Left lung (tissue), 10 donors: Measurements from ENCODE around the gene NFE2L3. TPM values are rescaled to one million over a fixed set of nuclear protein-coding genes. Genes with fewer than 3 reads are reported as not detected.

ENCODE experiments used
- ATAC-seq: fragments of 200-7000 bp; cut with Tn5 transposase; one replicate; pipeline ENCODE4 v1.9.1; 2020; ENCODE audit warnings: moderate library complexity
- DNase-seq, 4 donors: peaks; one replicate each; pipeline ENCODE4 v3.0.0-alpha.2; 2013 to 2020
- H3K27ac ChIP-seq, 2 donors: fragments of 200-600 bp; sonication (generic) in 1 of 2; one replicate each; pipeline versions ENCODE4 v1.5.0 to v1.8.0; 2020 to 2021
- H3K27me3 ChIP-seq, 2 donors: fragments of 200-600 bp; sonication (generic) in 1 of 2; one replicate each; pipeline versions ENCODE4 v1.5.0 to v1.8.0; 2020 to 2021
- H3K36me3 ChIP-seq, 2 donors: fragments of 200-600 bp; sonication (generic) in 1 of 2; one replicate each; pipeline versions ENCODE4 v1.5.0 to v1.8.0; 2020 to 2021
- H3K4me1 ChIP-seq, 2 donors: fragments of 200-600 bp; one replicate each; pipeline ENCODE4 v1.8.0; 2021
- H3K4me3 ChIP-seq, 2 donors: fragments of 200-600 bp; sonication (generic) in 1 of 2; one replicate each; pipeline versions ENCODE4 v1.5.0 to v1.8.0; 2020 to 2021; ENCODE audit warnings: mild to moderate bottlenecking in 1 of 2
- H3K9me3 ChIP-seq, 2 donors: fragments of 200-600 bp; sonication (generic) in 1 of 2; one replicate each; pipeline versions ENCODE4 v1.5.0 to v1.8.0; 2020 to 2021
- intact Hi-C, 2 donors: fragments of 100-400 bp; cut with DNase I; formaldehyde crosslinking; loops; one replicate each; pipeline versions ENCODE4 v1.11.2 to v1.14.2; 2022
- polyA plus RNA-seq, 6 donors: library from polyadenylated mRNA; unstranded; fragments of 120-200 nt; gene quantifications; one replicate each; pipeline ENCODE4 v1.2.1, GENCODE V29; 2013; ENCODE audit not compliant: insufficient read length in 6 of 6
- total RNA-seq, 2 donors: library from RNA; stranded (reverse); fragmentation: NEBNext Ultra II Directional; extraction: Animal tissue kit (Norgen Biotek cat#: 25700); gene quantifications; one replicate each; pipeline ENCODE4 v1.2.1, GENCODE V29; 2021
- TF ChIP-seq, protein P1 (sequence below), 2 donors: fragments of 200-600 bp; sonication (generic) in 1 of 2; IDR thresholded peaks; one replicate each; pipeline versions ENCODE4 v1.5.0 to v1.8.0; 2021; ENCODE audit warnings: antibody characterized with exemption in 2 of 2
- donor health status: DM: no; HTN: yes; CAD: no.
- donor health status: DM: no; HTN: no; CAD: no.

The NFE2L3 gene
- total and polyA plus RNA-seq, 8 donors = 4.9 to 20.8 (median 19.1) TPM

DNA sequence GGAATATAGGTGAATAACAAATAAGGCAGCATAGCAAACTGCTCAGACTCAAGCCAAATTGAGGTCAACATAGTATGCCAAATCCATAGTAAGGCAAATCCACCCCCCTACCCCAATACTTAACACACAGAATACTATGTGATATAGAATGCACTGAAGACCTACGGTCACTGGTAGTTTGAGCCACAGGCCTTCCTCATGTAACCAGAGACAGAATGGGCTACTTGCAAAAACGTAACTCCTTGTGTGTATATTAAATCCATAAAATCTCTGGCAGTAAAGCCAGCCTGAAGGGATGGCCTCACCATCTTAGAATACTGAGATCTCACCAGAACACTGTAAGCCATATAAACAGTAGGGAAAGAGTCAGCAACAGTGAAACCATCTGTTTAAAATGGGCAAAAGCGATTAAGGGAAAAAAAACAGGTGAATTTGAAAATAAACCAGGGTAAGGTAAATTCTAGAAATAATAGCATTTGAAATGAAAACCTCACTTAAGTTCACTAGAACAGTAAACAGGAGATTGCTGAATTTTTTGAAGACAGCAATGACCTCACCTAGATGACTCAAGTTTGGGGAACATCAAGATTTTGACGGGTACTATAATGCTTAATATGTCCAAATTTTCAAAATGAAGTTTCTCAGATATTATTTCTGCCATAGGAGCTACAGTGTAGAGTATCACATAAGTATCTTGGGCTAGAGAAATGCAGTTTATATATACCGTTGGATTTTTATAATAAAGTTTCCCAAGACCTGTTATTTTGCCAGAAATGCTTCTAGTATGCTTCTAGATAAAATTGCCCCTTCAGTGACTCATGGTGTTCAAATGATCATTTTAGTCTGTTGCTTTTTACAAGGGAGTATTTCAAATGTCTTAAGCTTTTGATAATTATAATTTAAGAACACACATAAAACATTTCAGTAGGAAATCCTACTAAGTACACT, 34.6 kb downstream of the NFE2L3 start:
- peaks cover 0 to 31% of the 10 kb centered on the region in 2 donors for H3K4me1 ChIP-seq
- no peak for ATAC-seq
- no peak overlapping the region for H3K27ac ChIP-seq
- TF ChIP-seq, protein P1, sequence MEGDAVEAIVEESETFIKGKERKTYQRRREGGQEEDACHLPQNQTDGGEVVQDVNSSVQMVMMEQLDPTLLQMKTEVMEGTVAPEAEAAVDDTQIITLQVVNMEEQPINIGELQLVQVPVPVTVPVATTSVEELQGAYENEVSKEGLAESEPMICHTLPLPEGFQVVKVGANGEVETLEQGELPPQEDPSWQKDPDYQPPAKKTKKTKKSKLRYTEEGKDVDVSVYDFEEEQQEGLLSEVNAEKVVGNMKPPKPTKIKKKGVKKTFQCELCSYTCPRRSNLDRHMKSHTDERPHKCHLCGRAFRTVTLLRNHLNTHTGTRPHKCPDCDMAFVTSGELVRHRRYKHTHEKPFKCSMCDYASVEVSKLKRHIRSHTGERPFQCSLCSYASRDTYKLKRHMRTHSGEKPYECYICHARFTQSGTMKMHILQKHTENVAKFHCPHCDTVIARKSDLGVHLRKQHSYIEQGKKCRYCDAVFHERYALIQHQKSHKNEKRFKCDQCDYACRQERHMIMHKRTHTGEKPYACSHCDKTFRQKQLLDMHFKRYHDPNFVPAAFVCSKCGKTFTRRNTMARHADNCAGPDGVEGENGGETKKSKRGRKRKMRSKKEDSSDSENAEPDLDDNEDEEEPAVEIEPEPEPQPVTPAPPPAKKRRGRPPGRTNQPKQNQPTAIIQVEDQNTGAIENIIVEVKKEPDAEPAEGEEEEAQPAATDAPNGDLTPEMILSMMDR (IDR thresholded peaks at IDR 0.05) = no peak
- H3K9me3 ChIP-seq = no peaks in the 10 kb centered on the region
- no peak overlapping the region for H3K4me3 ChIP-seq
- no peaks in the 10 kb centered on the region for H3K27me3 ChIP-seq
- peaks cover 0 to 72% of the 10 kb centered on the region in 2 donors for H3K36me3 ChIP-seq
- DNase-seq = no peak
- intact Hi-C loops = no loop called here

DNA sequence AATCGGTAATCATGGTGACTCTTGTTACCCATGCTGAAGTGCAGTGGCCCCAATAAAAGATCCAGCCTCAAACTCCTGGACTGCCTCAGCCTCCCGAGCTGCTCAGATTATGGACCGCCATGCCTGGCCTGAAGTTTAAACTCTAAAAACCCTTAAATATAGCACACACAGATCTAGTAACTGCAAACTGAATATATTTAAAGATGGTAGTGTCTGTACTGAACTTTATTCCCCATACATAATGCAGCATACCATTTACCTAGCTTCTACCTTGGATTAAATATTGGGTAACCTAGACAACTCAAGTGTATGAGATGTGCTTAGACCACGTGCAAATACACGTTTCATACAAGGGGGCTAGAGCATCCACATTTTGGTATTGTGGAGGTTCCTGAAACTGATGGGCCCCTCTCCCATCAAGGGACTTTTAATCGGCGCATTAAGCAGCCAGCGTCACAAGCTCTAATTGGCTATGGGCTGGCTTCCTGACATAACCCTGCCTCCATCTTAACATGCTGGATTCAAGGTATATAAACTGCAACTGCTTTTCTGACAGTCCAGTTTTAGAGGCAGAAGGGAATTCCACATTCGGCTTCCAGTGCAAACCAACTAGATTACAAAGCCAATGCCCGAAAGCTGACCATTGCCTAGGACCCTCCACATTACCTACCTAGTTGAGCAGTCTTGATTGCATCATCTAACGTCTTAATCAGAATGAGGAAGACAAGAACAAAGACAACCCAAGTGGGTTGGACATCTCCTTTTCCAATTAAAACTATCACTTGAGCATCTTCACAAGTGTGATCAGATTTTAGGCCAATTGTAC, 35.6 kb downstream of the NFE2L3 start:
- intact Hi-C loops = no loop called here
- Histone ChIP-seq H3K4me3 (no peak overlapping the region), H3K36me3 (peaks cover 0 to 82% of the 10 kb centered on the region in 2 donors), H3K27ac (no peak overlapping the region), H3K27me3 (no peaks in the 10 kb centered on the region), H3K4me1 (peaks cover 0 to 41% of the 10 kb centered on the region in 2 donors), H3K9me3 (no peaks in the 10 kb centered on the region)
- ATAC-seq = peak; percentile 8
- TF ChIP-seq, protein P1 (IDR thresholded peaks at IDR 0.05) = no peak
- DNase-seq = no peak

DNA sequence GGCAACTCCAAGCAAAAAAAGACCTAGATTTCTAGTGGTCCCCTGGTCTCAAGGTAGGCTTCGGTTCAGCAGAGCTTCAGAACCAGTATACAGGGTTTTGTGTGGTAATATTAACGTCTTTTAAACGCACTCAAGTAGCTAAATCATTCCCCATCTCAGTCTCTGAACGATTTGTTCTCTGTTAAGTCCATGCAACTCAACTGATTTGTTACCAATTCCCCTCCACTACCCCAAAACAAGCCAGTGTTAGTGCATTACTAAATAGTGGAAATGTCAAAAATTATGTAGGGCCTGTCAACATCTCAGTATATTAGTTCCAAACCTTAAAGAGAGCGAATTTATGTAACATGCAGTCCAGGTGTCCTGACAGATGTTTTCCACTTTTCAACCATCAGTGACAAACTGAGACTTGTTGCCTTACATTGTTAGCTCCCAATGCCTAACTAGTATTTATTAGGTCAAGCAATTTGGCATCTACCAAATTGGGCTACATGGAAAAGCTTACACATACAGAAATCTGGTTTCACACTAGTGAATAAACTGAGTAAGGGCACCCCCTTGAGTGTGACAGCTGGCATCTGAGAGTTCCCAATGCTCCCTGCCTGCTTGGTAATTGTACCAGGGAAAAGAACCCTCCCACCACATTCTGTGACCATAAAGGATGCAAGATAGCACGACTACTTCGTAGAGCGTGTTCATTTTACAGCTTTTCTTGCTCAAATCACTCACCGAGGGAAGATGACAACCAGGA, 36.4 kb downstream of the NFE2L3 start:
- H3K4me1 ChIP-seq = peaks cover 4 to 49% of the 10 kb centered on the region in 2 donors
- TF ChIP-seq, protein P1 (IDR thresholded peaks at IDR 0.05) = no peak
- peaks cover 0 to 90% of the 10 kb centered on the region in 2 donors for H3K36me3 ChIP-seq
- intact Hi-C loops = no loop called here
- no peak for ATAC-seq
- DNase-seq = no peak
- no peaks in the 10 kb centered on the region for H3K9me3 ChIP-seq
- no peaks in the 10 kb centered on the region for H3K27me3 ChIP-seq
- no peak overlapping the region for H3K4me3 ChIP-seq
- no peak overlapping the region for H3K27ac ChIP-seq

DNA sequence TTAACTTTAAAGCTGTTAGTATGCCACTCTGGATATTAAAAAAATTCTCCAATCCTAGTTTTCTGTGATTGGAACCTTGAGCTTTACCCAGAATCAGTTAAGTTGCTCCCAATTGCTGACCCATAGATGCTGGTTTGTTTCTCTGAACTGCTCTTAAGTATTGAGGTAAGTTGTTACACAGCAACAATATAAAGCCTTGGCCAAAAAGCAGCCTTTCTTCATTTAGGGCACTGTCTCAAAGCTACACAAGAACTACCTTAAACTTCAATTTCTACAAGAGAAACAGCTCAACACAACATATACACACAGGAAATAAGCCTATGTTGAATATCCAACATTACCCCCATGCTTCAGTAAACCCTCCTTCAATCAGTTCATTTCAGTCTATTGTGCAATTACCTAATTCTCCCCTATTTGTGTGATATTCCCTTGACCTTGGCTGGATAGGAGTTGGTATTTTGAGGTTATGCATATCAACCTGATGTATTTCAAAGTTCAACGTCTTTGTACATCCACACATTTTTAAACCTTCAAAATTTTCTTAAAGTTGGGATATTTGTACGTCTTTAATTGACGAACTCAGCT, 37.1 kb downstream of the NFE2L3 start:
- H3K27ac ChIP-seq = no peak overlapping the region
- TF ChIP-seq, protein P1 (IDR thresholded peaks at IDR 0.05) = no peak
- H3K27me3 ChIP-seq = no peaks in the 10 kb centered on the region
- peaks cover 0 to 96% of the 10 kb centered on the region in 2 donors for H3K36me3 ChIP-seq
- DNase-seq (no peak), ATAC-seq (no peak)
- no peak overlapping the region for H3K4me3 ChIP-seq
- no peaks in the 10 kb centered on the region for H3K9me3 ChIP-seq
- intact Hi-C loops = no loop called here
- peaks cover 11 to 55% of the 10 kb centered on the region in 2 donors for H3K4me1 ChIP-seq
